GM12878 (cell line): Measurements from ENCODE around the gene TMEM253.

ENCODE experiments used
- BCLAF1 ChIP-seq: fragments of 450-650 bp; IDR thresholded peaks from 2 replicates; pipeline ENCODE4 v1.6.1; 2017; ENCODE audit warnings: antibody characterized with exemption, mild to moderate bottlenecking, moderate library complexity
- BHLHE40 ChIP-seq, 2 experiments: fragments of 450-650 bp in 1 of 2; IDR thresholded peaks; 2 replicates each; pipeline ENCODE4 v1.6.1; 2011 to 2017; ENCODE audit warnings: low read depth in 2 of 2, borderline replicate concordance in 1 of 2, improper control_type of control experiment in 1 of 2, low read length in 1 of 2, mild to moderate bottlenecking in 1 of 2
- CEBPB ChIP-seq, 2 experiments: fragments of 150-350 bp in 1 of 2; IDR thresholded peaks; 2 replicates each; pipeline ENCODE4 v1.6.1; 2012 to 2014; ENCODE audit warnings: low read depth in 2 of 2, low read length in 2 of 2, borderline replicate concordance in 1 of 2, inconsistent platforms in 1 of 2
- CTCF ChIP-seq, 3 experiments: IDR thresholded peaks in 2 of 3; conservative IDR thresholded peaks in 1 of 3; 2 replicates each; pipeline ENCODE4 v1.5.1; 2011; ENCODE audit warnings: low read depth in 3 of 3, low read length in 3 of 3, mild to moderate bottlenecking in 3 of 3, control low read depth in 2 of 3, moderate library complexity in 2 of 3, inconsistent platforms in 1 of 3, mixed read lengths in 1 of 3; ENCODE audit not compliant: control insufficient read depth in 2 of 3, insufficient read depth in 1 of 3; ENCODE audit errors: extremely low read depth in 1 of 3
- EP300 ChIP-seq, 2 experiments: fragments of 150-350 bp in 1 of 2; IDR thresholded peaks; 2 replicates each; pipeline ENCODE4 v1.6.1; 2011 to 2012; ENCODE audit warnings: low read depth in 2 of 2, low read length in 2 of 2, borderline replicate concordance in 1 of 2, improper control_type of control experiment in 1 of 2, inconsistent platforms in 1 of 2; ENCODE audit not compliant: control insufficient read depth in 1 of 2
- FOS ChIP-seq: IDR thresholded peaks from 3 replicates; pipeline ENCODE4 v1.6.1; 2011; ENCODE audit warnings: borderline replicate concordance; ENCODE audit not compliant: insufficient read length; ENCODE audit errors: extremely low read depth
- POLR2AphosphoS2 ChIP-seq: IDR thresholded peaks from 2 replicates; pipeline ENCODE4 v1.6.1; 2011; ENCODE audit warnings: low read depth, mild to moderate bottlenecking, low read length, improper control_type of control experiment, moderate library complexity
- RAD21 ChIP-seq: IDR thresholded peaks from 2 replicates; pipeline ENCODE4 v1.6.1; 2011; ENCODE audit warnings: mild to moderate bottlenecking, low read depth, low read length, moderate library complexity; ENCODE audit not compliant: insufficient read depth
- RAD51 ChIP-seq: fragments of 450-650 bp; IDR thresholded peaks from 2 replicates; pipeline ENCODE4 v1.6.1; 2016; ENCODE audit warnings: moderate library complexity, mild to moderate bottlenecking, inconsistent platforms
- RFX5 ChIP-seq: IDR thresholded peaks from 2 replicates; pipeline ENCODE4 v1.6.1; 2011; ENCODE audit warnings: low read depth, low read length, improper control_type of control experiment
- STAT3 ChIP-seq: IDR thresholded peaks from 2 replicates; pipeline ENCODE4 v1.6.1; 2011; ENCODE audit warnings: low read depth, low read length, improper control_type of control experiment
- SUPT20H ChIP-seq: IDR thresholded peaks from 2 replicates; pipeline ENCODE4 v1.6.1; 2011; ENCODE audit warnings: low read depth, mild to moderate bottlenecking, low read length, moderate library complexity, borderline replicate concordance; ENCODE audit not compliant: control insufficient read depth
- TAF1 ChIP-seq: IDR thresholded peaks from 2 replicates; pipeline ENCODE4 v1.6.1; 2011; ENCODE audit warnings: mild to moderate bottlenecking, low read depth, low read length, borderline replicate concordance
- ZBTB33 ChIP-seq: fragments of 450-650 bp; IDR thresholded peaks from 2 replicates; pipeline ENCODE4 v1.6.1; 2017; ENCODE audit warnings: mild to moderate bottlenecking

GRCh38 chr14:21095430-21096205, 5.2 kb upstream of the TMEM253 start:
- no peak for TF ChIP-seq FOS
- TF ChIP-seq RAD21, result no peak
- no peak for TF ChIP-seq CTCF (IDR thresholded peaks at IDR 0.05 in 2 of 3, conservative IDR thresholded peaks at IDR 0.05 in 1 of 3; ENCODE audit: control insufficient read depth in 2 of 3, extremely low read depth in 1 of 3, insufficient read depth in 1 of 3, low read depth in 3 of 3, low read length in 3 of 3)
- no peak for TF ChIP-seq EP300 (IDR thresholded peaks at IDR 0.05; ENCODE audit: borderline replicate concordance in 1 of 2, control insufficient read depth in 1 of 2, low read depth in 2 of 2, low read length in 2 of 2)
- no peak for TF ChIP-seq TAF1
- TF ChIP-seq STAT3, result no peak
- no peak for TF ChIP-seq RAD51
- no peak for TF ChIP-seq CEBPB (IDR thresholded peaks at IDR 0.05; ENCODE audit: borderline replicate concordance in 1 of 2, low read depth in 2 of 2, low read length in 2 of 2)
- no peak for TF ChIP-seq POLR2AphosphoS2
- no peak for TF ChIP-seq SUPT20H
- TF ChIP-seq RFX5, result no peak
- TF ChIP-seq ZBTB33, result no peak
- no peak for TF ChIP-seq BHLHE40 (IDR thresholded peaks at IDR 0.05; ENCODE audit: borderline replicate concordance in 1 of 2, low read depth in 2 of 2, low read length in 1 of 2)
- no peak for TF ChIP-seq BCLAF1
